HAP-1 (cell line): Measurements from ENCODE around the gene LIFR.

Experiments
- DNase-seq, 2 experiments: peaks; one replicate each; pipeline ENCODE4 v3.0.0-alpha.2; 2016 to 2020; ENCODE audit warnings: low spot score in 2 of 2
- H3K27me3 ChIP-seq: fragments of 250-450 bp; sonication (Bioruptor Pico); 2 replicates; pipeline ENCODE4 v1.5.1; 2020; ENCODE audit warnings: low read depth, mild to moderate bottlenecking, moderate library complexity
- H3K36me3 ChIP-seq: fragments of 250-450 bp; sonication (Bioruptor Pico); replicated peaks from 2 replicates; pipeline ENCODE4 v1.5.1; 2020; ENCODE audit warnings: mild to moderate bottlenecking
- H3K4me1 ChIP-seq: fragments of 250-450 bp; sonication (Bioruptor Pico); 2 replicates; pipeline ENCODE4 v1.5.1; 2020; ENCODE audit warnings: mild to moderate bottlenecking
- H3K4me3 ChIP-seq: fragments of 250-450 bp; sonication (Bioruptor Pico); 2 replicates; pipeline ENCODE4 v1.5.1; 2020; ENCODE audit warnings: mild to moderate bottlenecking, moderate library complexity
- H3K9me3 ChIP-seq: fragments of 250-450 bp; sonication (Bioruptor Pico); 2 replicates; pipeline ENCODE4 v1.5.1; 2020; ENCODE audit warnings: mild to moderate bottlenecking, moderate library complexity
- in situ Hi-C: fragments of 300-500 bp; cut with MboI; formaldehyde crosslinking; loops from 3 replicates; pipeline ENCODE4 v1.14.3; 2020; ENCODE audit warnings: low sequenced_read_pairs, inconsistent platforms, mixed read lengths

LIFR gene

DNA sequence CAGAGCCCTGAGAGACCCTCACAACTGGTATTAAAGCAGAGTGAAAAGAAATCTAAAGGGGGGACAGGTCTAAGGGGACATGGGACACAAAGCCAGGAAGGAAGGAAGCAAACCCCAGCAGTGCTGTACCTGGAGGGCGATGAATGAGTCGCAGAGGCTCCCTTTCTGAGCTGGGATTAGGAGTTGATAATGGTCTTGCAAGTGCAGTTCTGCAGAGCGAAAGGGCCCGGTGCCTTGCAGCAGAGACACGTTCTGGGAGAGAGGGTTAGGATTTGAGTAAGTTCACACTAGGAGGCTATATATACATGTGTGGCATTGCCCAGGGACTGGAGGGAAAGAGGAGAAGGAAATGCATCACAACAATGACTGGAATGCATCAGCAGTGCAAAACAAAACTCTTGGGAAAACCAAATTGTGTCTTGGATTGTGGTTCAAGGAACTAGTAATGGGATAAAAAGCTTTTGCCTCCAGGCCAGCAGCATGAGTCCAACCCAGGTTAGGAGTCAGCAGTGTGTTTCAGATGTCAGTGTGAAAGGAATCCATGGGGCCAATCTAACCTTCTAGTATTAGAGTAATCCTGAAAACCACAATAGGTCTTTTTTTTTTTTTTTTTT lies 38.8 kb upstream of the LIFR start:
- DNase-seq: no peak
- Histone ChIP-seq H3K9me3 (no peaks in the 10 kb centered on the region), H3K4me1 (no peaks in the 10 kb centered on the region), H3K4me3 (no peak overlapping the region), H3K27me3 (no peaks in the 10 kb centered on the region), H3K36me3 (no peaks in the 10 kb centered on the region)
- in situ Hi-C loops: no loop called here

DNA sequence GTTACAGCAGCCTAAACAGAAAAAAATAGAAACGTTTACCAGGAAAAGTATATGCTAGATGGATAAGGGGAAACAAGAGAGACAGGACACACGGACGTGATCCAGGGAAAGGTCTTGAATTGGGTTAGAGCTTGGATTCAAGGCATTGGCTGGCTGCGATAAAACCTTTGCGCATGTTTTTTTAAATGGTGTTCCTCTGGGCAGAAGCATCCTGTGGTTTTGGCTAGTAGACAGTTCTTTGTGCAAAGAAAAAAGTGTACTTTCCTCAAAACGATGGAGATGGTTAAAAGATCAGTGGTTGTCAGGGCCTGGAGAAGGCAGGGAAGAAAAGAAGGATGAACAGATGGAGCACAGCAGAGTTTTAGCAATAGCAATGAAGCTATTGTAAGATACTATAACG lies 37.5 kb upstream of the LIFR start:
- Histone ChIP-seq H3K27me3 (no peaks in the 10 kb centered on the region), H3K36me3 (no peaks in the 10 kb centered on the region), H3K4me1 (no peaks in the 10 kb centered on the region), H3K9me3 (no peaks in the 10 kb centered on the region), H3K4me3 (no peak overlapping the region)
- in situ Hi-C loops: no loop called here
- DNase-seq: no peak

DNA sequence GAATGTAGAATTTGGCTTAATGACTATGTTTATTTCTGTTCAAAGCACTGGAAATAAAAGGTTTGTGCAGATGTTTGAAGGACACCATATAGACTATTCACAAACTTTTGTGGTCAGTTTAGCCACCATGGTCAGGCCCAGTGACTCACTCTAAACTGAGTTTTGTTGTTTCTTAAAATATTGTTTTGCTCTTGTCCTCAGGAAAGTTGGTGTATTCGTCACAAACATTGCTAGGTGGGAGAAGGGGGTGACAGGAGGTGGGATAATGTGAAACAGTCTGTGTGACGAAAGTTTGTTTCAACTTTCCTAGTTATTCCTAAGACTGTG lies 35.0 kb upstream of the LIFR start:
- H3K4me3 ChIP-seq: no peak overlapping the region
- no peaks in the 10 kb centered on the region for H3K27me3 ChIP-seq
- in situ Hi-C loops: no loop called here
- H3K36me3 ChIP-seq: no peaks in the 10 kb centered on the region
- H3K4me1 ChIP-seq: no peaks in the 10 kb centered on the region
- H3K9me3 ChIP-seq: no peaks in the 10 kb centered on the region; the same call in 1 of the 2 replicates
- DNase-seq: no peak

GRCh38 chr5:38590838-38591522 lies 34.5 kb upstream of the LIFR start:
- no peaks in the 10 kb centered on the region for H3K27me3 ChIP-seq
- in situ Hi-C loops: no loop called here
- no peaks in the 10 kb centered on the region for H3K36me3 ChIP-seq
- no peak for DNase-seq
- no peaks in the 10 kb centered on the region for H3K4me1 ChIP-seq
- no peak overlapping the region for H3K4me3 ChIP-seq
- no peaks in the 10 kb centered on the region; the same call in 1 of the 2 replicates for H3K9me3 ChIP-seq

GRCh38 chr5:38589629-38590028 lies 33.2 kb upstream of the LIFR start:
- Histone ChIP-seq H3K27me3 (no peaks in the 10 kb centered on the region), H3K4me3 (no peak overlapping the region), H3K36me3 (no peaks in the 10 kb centered on the region), H3K9me3 (no peaks in the 10 kb centered on the region; the same call in 1 of the 2 replicates), H3K4me1 (no peaks in the 10 kb centered on the region)
- in situ Hi-C loops: no loop called here
- DNase-seq: no peak

GRCh38 chr5:38585816-38586215 lies 29.4 kb upstream of the LIFR start:
- in situ Hi-C loops: no loop called here
- Histone ChIP-seq H3K4me1 (no peaks in the 10 kb centered on the region), H3K27me3 (no peaks in the 10 kb centered on the region), H3K9me3 (no peaks in the 10 kb centered on the region; the same call in 1 of the 2 replicates), H3K36me3 (no peaks in the 10 kb centered on the region), H3K4me3 (no peak overlapping the region)
- DNase-seq: no peak

DNA sequence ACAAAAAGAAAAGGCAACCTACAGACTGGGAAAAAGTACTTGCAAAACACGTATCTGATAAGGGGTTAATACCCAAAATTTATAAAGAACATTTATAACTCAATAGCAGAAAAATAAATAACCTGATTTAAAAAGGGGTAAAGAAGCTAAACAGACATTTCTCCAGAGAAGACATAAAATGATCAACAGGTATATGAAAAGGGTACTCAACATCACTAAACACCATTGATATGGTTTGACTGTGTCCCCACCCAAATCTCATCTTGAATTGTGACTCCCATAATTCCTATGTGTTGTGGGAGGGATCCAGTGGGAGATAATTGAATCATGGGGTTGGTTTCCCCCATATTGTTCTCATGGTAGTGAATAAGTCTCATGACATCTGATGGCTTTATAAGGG lies 27.1 kb upstream of the LIFR start:
- H3K27me3 ChIP-seq: no peaks in the 10 kb centered on the region
- no peak overlapping the region for H3K4me3 ChIP-seq
- in situ Hi-C loops: no loop called here
- no peaks in the 10 kb centered on the region for H3K36me3 ChIP-seq
- no peaks in the 10 kb centered on the region; the same call in 1 of the 2 replicates for H3K9me3 ChIP-seq
- DNase-seq: no peak
- no peaks in the 10 kb centered on the region for H3K4me1 ChIP-seq

DNA sequence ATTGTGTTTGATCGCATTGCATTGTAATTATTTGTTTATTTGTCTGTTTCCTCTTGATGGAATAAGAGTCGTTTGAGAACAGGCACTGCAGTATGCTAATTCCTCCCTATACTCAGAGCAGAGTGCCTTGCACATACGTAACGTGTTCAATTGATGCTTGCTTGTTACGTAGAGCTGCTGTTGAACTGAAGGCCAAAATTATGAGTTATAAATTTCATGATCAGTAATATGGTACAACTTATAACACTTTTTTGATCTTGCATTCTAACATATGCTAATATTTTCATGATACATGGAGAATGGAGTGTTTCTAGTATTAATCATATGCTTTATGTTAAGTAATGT lies 26.5 kb upstream of the LIFR start:
- no peaks in the 10 kb centered on the region for H3K27me3 ChIP-seq
- no peaks in the 10 kb centered on the region; the same call in 1 of the 2 replicates for H3K9me3 ChIP-seq
- no peak for DNase-seq
- in situ Hi-C loops: no loop called here
- H3K4me3 ChIP-seq: no peak overlapping the region
- H3K4me1 ChIP-seq: no peaks in the 10 kb centered on the region
- H3K36me3 ChIP-seq: no peaks in the 10 kb centered on the region

DNA sequence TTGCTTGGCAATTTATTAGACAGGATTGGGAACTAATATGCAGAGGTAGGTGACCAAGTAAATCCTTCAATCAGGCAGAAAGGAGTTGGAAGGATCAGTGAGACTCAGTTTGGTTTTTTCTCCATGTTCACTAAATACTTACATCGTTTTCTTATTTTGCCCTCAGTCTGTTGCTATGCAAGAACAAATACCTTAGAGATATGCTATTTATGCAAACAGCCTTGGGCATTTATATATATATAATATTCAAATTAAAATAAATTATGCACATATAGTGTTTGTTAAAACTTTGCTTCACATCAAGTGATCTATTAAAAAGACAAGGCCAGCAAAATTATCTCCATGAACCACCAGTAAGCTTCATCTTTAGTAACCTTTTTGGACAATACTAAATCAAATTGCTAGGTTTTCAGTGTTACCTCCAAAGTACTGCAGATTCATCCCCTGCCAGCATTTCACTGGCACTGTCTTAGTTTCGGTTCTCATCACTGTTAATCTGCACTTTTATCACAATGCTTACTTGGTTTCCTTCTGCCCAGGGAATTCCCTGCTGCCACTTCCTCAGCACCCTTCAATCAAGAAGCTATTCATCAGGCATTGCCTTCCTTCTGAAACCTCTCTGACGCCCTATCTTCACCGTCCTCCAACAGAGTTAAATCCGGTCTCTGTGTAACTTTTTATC lies 26.0 kb upstream of the LIFR start:
- no peaks in the 10 kb centered on the region; the same call in 1 of the 2 replicates for H3K9me3 ChIP-seq
- in situ Hi-C loops: no loop called here
- H3K4me3 ChIP-seq: no peak overlapping the region
- DNase-seq: no peak
- H3K4me1 ChIP-seq: no peaks in the 10 kb centered on the region
- no peaks in the 10 kb centered on the region for H3K27me3 ChIP-seq
- no peaks in the 10 kb centered on the region for H3K36me3 ChIP-seq

GRCh38 chr5:38581597-38581996 lies 25.2 kb upstream of the LIFR start:
- Histone ChIP-seq H3K27me3 (no peaks in the 10 kb centered on the region), H3K9me3 (no peaks in the 10 kb centered on the region; the same call in 1 of the 2 replicates), H3K4me3 (no peak overlapping the region), H3K4me1 (no peaks in the 10 kb centered on the region), H3K36me3 (no peaks in the 10 kb centered on the region)
- DNase-seq: no peak
- in situ Hi-C loops: no loop called here

- Histone ChIP-seq H3K9me3 (no peaks in the 10 kb centered on the region), H3K4me3 (no peak overlapping the region), H3K36me3 (no peaks in the 10 kb centered on the region), H3K27me3 (no peaks in the 10 kb centered on the region), H3K4me1 (no peaks in the 10 kb centered on the region)
- in situ Hi-C loops: no loop called here
- DNase-seq: no peak
Observed at GRCh38 chr5:38579105-38579504, 22.7 kb upstream of the LIFR start.

DNA sequence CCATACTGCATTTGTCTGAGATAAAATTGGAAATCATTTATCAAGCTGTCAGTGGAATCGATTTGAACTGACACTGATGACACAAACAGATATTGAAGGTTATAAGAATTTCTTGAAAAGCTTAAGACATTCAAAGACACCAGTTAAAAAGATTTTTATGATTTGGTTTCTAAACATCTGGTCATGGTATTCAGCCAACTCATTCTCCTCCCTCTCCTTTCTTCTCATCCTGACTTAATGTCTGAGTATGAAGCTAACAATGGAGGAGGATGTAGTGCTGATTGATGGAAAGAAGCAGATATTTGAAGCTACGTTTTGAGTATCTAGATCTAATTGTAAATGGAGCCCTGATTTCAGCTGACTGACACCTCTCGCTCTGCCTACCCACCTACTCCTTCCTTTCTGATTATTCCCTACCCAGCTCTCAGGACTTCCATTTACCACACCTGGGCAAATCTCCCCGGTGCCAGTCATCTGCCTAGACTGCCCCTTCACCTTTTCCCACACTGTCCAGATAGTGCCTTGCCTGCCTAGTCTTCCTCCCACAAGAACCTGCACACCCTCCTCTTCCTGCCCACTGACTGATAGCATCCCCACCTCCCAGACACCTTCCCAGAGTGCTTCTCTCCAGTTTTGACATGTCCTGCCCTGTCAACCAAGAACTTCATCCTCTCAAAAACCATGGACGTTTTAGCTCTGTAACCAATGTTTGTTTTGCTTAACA lies 20.7 kb upstream of the LIFR start:
- Histone ChIP-seq H3K4me3 (no peak overlapping the region), H3K9me3 (no peaks in the 10 kb centered on the region), H3K36me3 (no peaks in the 10 kb centered on the region), H3K4me1 (no peaks in the 10 kb centered on the region), H3K27me3 (no peaks in the 10 kb centered on the region)
- DNase-seq: no peak
- in situ Hi-C loops: no loop called here

DNA sequence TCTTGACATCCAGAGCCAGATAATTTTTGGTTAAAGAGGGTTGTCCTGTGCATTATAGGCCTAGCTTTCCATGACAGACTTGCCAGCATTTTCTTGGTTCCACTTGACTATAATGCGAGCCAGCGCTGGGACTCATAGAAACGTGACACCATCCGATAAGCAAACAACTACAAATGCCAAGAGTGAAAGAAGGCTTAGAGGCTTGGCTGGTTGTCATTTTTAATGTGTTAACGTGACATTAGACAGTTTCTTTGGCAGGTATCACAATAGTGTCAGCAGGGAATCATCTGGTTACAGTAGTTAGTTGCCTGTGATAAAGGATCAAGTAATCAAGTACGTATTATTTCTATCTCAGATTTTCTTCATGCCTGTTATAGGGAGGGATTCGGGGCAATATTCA lies 20.0 kb upstream of the LIFR start:
- no peaks in the 10 kb centered on the region for H3K36me3 ChIP-seq
- no peaks in the 10 kb centered on the region for H3K27me3 ChIP-seq
- H3K4me3 ChIP-seq: no peak overlapping the region
- no peak for DNase-seq
- no peaks in the 10 kb centered on the region for H3K4me1 ChIP-seq
- no peaks in the 10 kb centered on the region for H3K9me3 ChIP-seq
- in situ Hi-C loops: no loop called here

- H3K27me3 ChIP-seq: no peaks in the 10 kb centered on the region
- no peak for DNase-seq
- H3K9me3 ChIP-seq: no peaks in the 10 kb centered on the region
- in situ Hi-C loops: no loop called here
- no peaks in the 10 kb centered on the region for H3K36me3 ChIP-seq
- no peak overlapping the region for H3K4me3 ChIP-seq
- H3K4me1 ChIP-seq: no peaks in the 10 kb centered on the region
Observed at GRCh38 chr5:38575476-38575875, 19.0 kb upstream of the LIFR start.
